ENCODE data around the gene RIPOR2.

The RIPOR2 gene, protein sequence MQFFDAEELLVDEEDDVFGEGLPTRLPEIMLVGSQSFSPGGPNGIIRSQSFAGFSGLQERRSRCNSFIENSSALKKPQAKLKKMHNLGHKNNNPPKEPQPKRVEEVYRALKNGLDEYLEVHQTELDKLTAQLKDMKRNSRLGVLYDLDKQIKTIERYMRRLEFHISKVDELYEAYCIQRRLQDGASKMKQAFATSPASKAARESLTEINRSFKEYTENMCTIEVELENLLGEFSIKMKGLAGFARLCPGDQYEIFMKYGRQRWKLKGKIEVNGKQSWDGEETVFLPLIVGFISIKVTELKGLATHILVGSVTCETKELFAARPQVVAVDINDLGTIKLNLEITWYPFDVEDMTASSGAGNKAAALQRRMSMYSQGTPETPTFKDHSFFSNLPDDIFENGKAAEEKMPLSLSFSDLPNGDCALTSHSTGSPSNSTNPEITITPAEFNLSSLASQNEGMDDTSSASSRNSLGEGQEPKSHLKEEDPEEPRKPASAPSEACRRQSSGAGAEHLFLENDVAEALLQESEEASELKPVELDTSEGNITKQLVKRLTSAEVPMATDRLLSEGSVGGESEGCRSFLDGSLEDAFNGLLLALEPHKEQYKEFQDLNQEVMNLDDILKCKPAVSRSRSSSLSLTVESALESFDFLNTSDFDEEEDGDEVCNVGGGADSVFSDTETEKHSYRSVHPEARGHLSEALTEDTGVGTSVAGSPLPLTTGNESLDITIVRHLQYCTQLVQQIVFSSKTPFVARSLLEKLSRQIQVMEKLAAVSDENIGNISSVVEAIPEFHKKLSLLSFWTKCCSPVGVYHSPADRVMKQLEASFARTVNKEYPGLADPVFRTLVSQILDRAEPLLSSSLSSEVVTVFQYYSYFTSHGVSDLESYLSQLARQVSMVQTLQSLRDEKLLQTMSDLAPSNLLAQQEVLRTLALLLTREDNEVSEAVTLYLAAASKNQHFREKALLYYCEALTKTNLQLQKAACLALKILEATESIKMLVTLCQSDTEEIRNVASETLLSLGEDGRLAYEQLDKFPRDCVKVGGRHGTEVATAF

DNA sequence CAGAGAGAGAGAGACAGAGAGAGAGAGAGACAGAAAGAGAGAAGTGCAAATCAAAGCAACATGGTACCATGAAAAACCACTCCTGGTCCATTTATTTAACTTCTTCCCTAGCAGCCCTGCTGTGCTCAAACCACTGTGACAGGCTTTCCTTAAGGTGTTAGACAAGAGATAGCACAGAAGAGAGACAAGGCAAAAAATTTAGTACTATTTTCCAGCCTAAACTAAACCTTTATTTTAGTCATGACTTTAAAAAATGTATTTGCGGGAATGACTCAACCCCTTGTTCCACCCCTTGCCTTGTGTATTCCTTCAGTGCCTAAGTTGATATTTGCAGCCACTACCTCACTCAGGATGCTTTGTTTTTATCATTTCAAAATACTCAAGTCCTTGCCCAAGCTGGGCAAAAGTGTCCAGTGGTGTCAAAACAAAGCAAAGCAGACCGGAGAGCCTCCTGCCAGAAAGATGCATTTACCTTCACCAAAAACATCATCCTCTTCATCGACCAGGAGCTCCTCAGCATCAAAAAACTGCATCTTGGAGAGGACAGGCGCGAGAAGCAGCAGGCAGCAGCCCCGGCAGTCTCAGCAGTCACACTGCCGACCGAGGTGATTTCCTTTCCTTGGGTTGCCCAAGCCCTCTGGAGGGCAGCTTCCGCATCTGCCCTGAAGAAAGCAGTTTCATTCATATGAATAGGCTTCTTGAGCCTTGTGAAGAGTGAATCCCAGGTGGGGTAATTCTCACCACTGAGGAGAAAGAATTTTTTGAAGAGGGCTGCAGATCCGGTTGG lies at the start of gene RIPOR2:
Gene RIPOR2, minus strand, starts transcription at position 595 of the 787 bp plus-strand sequence. Its CDS starts 62 bp downstream, at position 533.
- TF ChIP-seq, protein P1, sequence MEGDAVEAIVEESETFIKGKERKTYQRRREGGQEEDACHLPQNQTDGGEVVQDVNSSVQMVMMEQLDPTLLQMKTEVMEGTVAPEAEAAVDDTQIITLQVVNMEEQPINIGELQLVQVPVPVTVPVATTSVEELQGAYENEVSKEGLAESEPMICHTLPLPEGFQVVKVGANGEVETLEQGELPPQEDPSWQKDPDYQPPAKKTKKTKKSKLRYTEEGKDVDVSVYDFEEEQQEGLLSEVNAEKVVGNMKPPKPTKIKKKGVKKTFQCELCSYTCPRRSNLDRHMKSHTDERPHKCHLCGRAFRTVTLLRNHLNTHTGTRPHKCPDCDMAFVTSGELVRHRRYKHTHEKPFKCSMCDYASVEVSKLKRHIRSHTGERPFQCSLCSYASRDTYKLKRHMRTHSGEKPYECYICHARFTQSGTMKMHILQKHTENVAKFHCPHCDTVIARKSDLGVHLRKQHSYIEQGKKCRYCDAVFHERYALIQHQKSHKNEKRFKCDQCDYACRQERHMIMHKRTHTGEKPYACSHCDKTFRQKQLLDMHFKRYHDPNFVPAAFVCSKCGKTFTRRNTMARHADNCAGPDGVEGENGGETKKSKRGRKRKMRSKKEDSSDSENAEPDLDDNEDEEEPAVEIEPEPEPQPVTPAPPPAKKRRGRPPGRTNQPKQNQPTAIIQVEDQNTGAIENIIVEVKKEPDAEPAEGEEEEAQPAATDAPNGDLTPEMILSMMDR (IDR thresholded peaks at IDR 0.05), result no peak

DNA sequence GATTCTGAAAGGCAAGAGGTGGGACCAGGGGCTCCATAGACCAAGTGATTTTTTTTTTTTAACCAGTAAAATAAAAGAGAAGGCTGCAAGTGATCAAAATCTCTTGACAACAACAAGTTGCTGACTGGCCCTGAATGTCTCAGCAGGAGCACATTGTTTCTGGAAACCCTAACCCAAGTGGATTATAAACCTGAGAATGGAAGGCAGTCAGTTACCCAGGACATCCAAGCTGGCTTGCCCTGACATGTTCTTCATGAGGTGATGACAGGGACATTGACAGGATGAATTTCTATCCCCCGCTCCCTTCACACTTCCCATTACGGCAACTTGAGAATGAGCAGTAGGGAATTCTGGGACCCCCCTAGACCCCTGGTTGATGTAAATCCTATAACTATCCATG lies 49.6 kb upstream of the RIPOR2 start:
- TF ChIP-seq, protein P1 (IDR thresholded peaks at IDR 0.05), result no peak

DNA sequence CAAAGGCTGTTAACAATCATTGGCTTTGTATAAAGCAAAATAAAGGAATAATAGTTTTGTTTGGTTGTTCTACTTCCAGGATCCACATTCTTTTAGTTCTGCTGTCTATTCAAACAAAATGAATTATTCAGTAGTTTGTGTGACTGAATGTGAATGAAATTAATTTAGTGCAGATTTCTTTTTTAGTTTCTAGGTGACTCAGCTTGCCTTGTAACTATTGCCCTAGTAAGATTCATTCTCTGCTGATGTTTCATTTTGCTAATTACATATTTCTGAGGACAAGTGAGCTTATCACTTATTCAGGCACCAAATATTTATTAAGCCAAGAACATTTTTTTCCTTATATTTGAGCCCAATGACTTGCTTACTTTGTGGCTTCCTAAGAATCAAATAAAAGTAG lies 46.5 kb upstream of the RIPOR2 start:
- TF ChIP-seq, protein P1 (IDR thresholded peaks at IDR 0.05), result no peak

DNA sequence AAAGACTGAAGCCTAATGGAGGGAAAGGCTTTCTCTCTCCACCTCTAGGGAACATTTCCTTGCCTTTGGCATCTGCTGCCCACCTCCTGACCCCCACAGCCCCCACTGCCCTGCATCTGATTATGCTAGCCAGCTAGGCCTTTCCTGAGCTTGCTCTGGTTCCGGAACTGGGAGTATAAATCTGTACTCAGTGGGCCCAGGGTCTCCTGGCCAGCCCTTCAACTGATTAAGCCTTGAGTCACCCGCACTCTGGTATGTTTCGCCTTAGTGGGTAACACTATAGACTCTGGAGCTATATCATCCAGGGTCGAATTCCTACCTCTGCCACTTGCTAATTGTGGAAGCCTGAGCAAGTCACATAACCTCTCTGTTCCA lies 45.6 kb upstream of the RIPOR2 start:
- TF ChIP-seq, protein P1 (IDR thresholded peaks at IDR 0.05), result no peak

DNA sequence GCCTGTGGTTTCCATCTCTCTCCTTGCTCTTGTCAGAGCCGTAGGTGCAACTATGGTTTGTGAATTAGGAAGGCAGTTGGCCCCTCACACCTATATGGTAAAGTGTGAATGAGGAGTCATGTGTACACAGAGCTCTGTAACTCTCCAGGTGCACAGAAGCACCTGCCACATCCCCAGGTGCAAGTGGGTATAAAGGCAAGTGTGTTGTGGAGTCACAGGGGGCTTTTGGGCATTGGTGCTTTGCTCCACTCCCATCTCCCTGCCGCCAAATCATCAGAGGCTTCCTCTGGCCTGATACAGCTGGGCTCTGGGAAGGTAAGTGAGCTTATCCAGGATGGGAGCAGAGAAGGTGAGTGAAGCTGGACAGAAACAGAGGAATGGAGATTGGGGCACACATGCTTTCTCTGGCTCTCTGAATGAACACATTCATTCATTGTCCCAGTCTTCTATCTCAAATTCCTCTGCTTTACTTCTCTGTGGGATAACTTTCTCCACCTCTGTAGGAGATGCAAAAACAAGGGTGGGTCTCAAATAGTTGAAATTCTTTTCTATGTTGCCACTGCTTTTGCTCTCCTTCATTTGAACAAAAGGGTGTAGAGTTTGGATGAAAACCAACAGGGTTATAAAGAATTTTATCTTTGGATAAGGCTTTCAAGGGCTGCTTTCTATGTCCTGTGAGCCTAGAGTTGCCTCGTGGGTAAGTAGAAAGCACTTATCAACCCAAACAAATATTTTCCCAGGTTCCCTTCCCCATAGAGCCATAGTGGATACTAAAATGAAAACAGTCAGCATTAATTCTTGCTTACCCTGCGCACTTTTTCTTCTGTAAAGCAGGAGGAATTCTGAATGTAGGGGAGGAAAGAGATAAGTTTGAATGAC lies 45.0 kb upstream of the RIPOR2 start:
- TF ChIP-seq, protein P1 (IDR thresholded peaks at IDR 0.05), result no peak

DNA sequence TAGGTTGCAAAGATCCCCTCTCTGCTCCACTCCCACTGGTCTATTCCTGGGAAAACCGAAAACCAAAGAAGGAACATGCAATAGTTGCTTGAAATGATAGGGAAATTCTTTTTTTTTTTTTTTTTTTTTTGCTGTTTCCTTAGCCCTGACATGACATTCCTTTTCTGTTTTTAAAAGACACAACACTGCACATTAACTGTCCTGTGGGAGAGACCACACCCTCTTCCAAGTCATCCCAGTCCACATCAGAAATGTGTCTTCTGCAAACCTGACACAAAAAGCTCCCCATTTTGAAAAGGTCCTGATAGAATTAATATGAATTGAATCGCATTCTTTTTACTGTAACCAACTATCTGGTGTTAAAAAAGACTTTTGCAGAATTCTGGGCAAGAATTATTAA lies 43.4 kb upstream of the RIPOR2 start:
- TF ChIP-seq, protein P1 (IDR thresholded peaks at IDR 0.05), result no peak
